ENCODE results near the gene ADAMTS12. TPM values are rescaled to one million over a fixed set of nuclear protein-coding genes. Genes with fewer than 3 reads are reported as not detected.

ADAMTS12 gene
- total RNA-seq, 6 experiments from 2014 or later: 1.1 to 3.9 (median 1.7) TPM

- Histone ChIP-seq H3K4me3 (no peak overlapping the region), H3K27me3 (no peaks in the 10 kb centered on the region), H3K4me1 (no peaks in the 10 kb centered on the region), H3K9me3 (no peaks in the 10 kb centered on the region), H3K27ac (no peak overlapping the region), H3K36me3 (no peaks in the 10 kb centered on the region)
- intact Hi-C loops (cut with DNase I): no loop called here
- ATAC-seq (no peak), DNase-seq (no peak)
- WGBS (ENCODE audit: insufficient coverage, low coverage, low lambda C conversion rate, missing lambda C conversion rate): 71% methylated on average over 1 of the region's 1 CpG
- TF ChIP-seq POLR2A (IDR thresholded peaks at IDR 0.05) (no peak), CTCF (IDR thresholded peaks at IDR 0.05) (no peak)
Measured at GRCh38 chr5:33748754-33749153, 143.0 kb downstream of the ADAMTS12 start.

GRCh38 chr5:33745101-33745770 is 146.6 kb downstream of the ADAMTS12 start:
- intact Hi-C loops (cut with DNase I): no loop called here
- Histone ChIP-seq H3K4me3 (no peak overlapping the region), H3K4me1 (no peaks in the 10 kb centered on the region), H3K9me3 (no peaks in the 10 kb centered on the region), H3K27ac (no peak overlapping the region), H3K27me3 (no peaks in the 10 kb centered on the region), H3K36me3 (no peaks in the 10 kb centered on the region)
- no peak for TF ChIP-seq CTCF (IDR thresholded peaks at IDR 0.05)
- TF ChIP-seq POLR2A (IDR thresholded peaks at IDR 0.05): no peak
- DNase-seq: no peak
- WGBS (ENCODE audit: insufficient coverage, low coverage, low lambda C conversion rate, missing lambda C conversion rate): 60% methylated on average over 1 of the region's 1 CpG
- no peak for ATAC-seq

GRCh38 chr5:33743099-33743498 is 148.7 kb downstream of the ADAMTS12 start:
- Histone ChIP-seq H3K36me3 (no peaks in the 10 kb centered on the region), H3K27me3 (no peaks in the 10 kb centered on the region), H3K9me3 (no peaks in the 10 kb centered on the region), H3K4me3 (no peak overlapping the region), H3K27ac (no peak overlapping the region), H3K4me1 (peaks cover 0 to 10% (median 4%) of the 10 kb centered on the region in 4 donors)
- ATAC-seq (no peak), DNase-seq (no peak)
- TF ChIP-seq CTCF (IDR thresholded peaks at IDR 0.05) (no peak), POLR2A (IDR thresholded peaks at IDR 0.05) (no peak)
- 59% methylated on average over 2 of the region's 3 CpGs for WGBS (ENCODE audit: insufficient coverage, low coverage, low lambda C conversion rate, missing lambda C conversion rate)
- intact Hi-C loops (cut with DNase I): no loop called here

GRCh38 chr5:33742181-33742580 is 149.6 kb downstream of the ADAMTS12 start:
- no peak overlapping the region for H3K27ac ChIP-seq
- no peaks in the 10 kb centered on the region for H3K9me3 ChIP-seq
- no peak for ATAC-seq
- TF ChIP-seq POLR2A (IDR thresholded peaks at IDR 0.05): no peak
- no peak for TF ChIP-seq CTCF (IDR thresholded peaks at IDR 0.05)
- H3K36me3 ChIP-seq: no peaks in the 10 kb centered on the region
- no peak for DNase-seq
- H3K27me3 ChIP-seq: no peaks in the 10 kb centered on the region
- no peak overlapping the region for H3K4me3 ChIP-seq
- intact Hi-C loops (cut with DNase I): no loop called here
- H3K4me1 ChIP-seq: peaks cover 0 to 19% (median 5%) of the 10 kb centered on the region in 4 donors
- 24% methylated on average over 2 of the region's 2 CpGs for WGBS (ENCODE audit: insufficient coverage, low coverage, low lambda C conversion rate, missing lambda C conversion rate)
